ENCODE results near the gene FAM174C. TPM values are rescaled to one million over a fixed set of nuclear protein-coding genes. Genes with fewer than 3 reads are reported as not detected.

Gene FAM174C
- polyA plus RNA-seq, 3 donors, result 32.8 to 56.2 (median 40.0) TPM

GRCh38 chr19:1325568-1326294, 50.4 kb downstream of the FAM174C start:
- WGBS (ENCODE audit: insufficient coverage), result 81% methylated on average over 35 of the region's 38 CpGs
- H3K36me3 Mint-ChIP-seq, result no peaks in the 10 kb centered on the region
- Histone ChIP-seq H3K36me3 (replicated peaks in 1 of 2; ENCODE audit: control insufficient read depth in 1 of 2, insufficient read depth in 2 of 2, low read length in 2 of 2) (no peaks in the 10 kb centered on the region), H3K9me3 (replicated peaks in 1 of 2; ENCODE audit: control insufficient read depth in 1 of 2, insufficient read depth in 1 of 2, low read length in 2 of 2) (peaks cover 0 to 6% of the 10 kb centered on the region in 2 donors), H3K4me2 (replicated peaks; ENCODE audit: extremely low read depth, low read length, poor library complexity, severe bottlenecking) (peak overlapping the region; percentile 77), H3K79me2 (ENCODE audit: insufficient read depth, low read length) (no peaks in the 10 kb centered on the region), H3K4me3 (replicated peaks in 1 of 3; ENCODE audit: low read depth in 2 of 3, low read length in 3 of 3) (peak overlapping the region in 2 of 3 experiments; percentile 8 to 71), H3K4me1 (ENCODE audit: control insufficient read depth in 1 of 2, insufficient read depth in 2 of 2, low read length in 2 of 2) (peaks cover 12 to 15% of the 10 kb centered on the region in 2 donors), H2AFZ (ENCODE audit: insufficient read depth, low read depth, low read length, poor library complexity, severe bottlenecking) (peak overlapping the region; percentile 76), H3K27ac (ENCODE audit: low read depth in 1 of 2, low read length in 2 of 2) (no peak overlapping the region), H3K9ac (ENCODE audit: insufficient read depth, low read length, poor library complexity, severe bottlenecking) (peak overlapping the region; percentile 59), H4K20me1 (ENCODE audit: insufficient read depth, low read length) (no peaks in the 10 kb centered on the region), H3K27me3 (ENCODE audit: control insufficient read depth in 2 of 2, insufficient read depth in 2 of 2, low read length in 2 of 2) (peaks cover 0 to 23% of the 10 kb centered on the region in 2 donors)
- peaks cover 31 to 51% (median 35%) of the 10 kb centered on the region in 3 donors for H3K27me3 Mint-ChIP-seq (ENCODE audit: low read depth in 3 of 3)
- H3K9me3 Mint-ChIP-seq, result peaks cover 0 to 5% (median 0%) of the 10 kb centered on the region in 7 donors
- TF ChIP-seq CTCF (IDR thresholded peaks at IDR 0.05), result no peak
- H3K4me3 Mint-ChIP-seq, result peak overlapping the region; percentile 64 to 82
- H3K27ac Mint-ChIP-seq, result no peak overlapping the region
- peaks cover 10% of the 10 kb centered on the region for H3K4me1 Mint-ChIP-seq
- intact Hi-C loops (cut with micrococcal nuclease), result no loop called here
- DNase-seq, result no peak

- Histone ChIP-seq H3K4me2 (replicated peaks; ENCODE audit: extremely low read depth, low read length, poor library complexity, severe bottlenecking) (no peak overlapping the region), H3K36me3 (replicated peaks in 1 of 2; ENCODE audit: control insufficient read depth in 1 of 2, insufficient read depth in 2 of 2, low read length in 2 of 2) (no peaks in the 10 kb centered on the region), H3K4me3 (replicated peaks in 1 of 3; ENCODE audit: low read depth in 2 of 3, low read length in 3 of 3) (no peak overlapping the region), H3K27me3 (ENCODE audit: control insufficient read depth in 2 of 2, insufficient read depth in 2 of 2, low read length in 2 of 2) (peaks cover 0 to 32% of the 10 kb centered on the region in 2 donors), H3K4me1 (ENCODE audit: control insufficient read depth in 1 of 2, insufficient read depth in 2 of 2, low read length in 2 of 2) (peaks cover 12 to 15% of the 10 kb centered on the region in 2 donors), H3K79me2 (ENCODE audit: insufficient read depth, low read length) (no peaks in the 10 kb centered on the region), H3K9me3 (replicated peaks in 1 of 2; ENCODE audit: control insufficient read depth in 1 of 2, insufficient read depth in 1 of 2, low read length in 2 of 2) (peaks cover 0 to 6% of the 10 kb centered on the region in 2 donors), H3K9ac (ENCODE audit: insufficient read depth, low read length, poor library complexity, severe bottlenecking) (no peak overlapping the region), H2AFZ (ENCODE audit: insufficient read depth, low read depth, low read length, poor library complexity, severe bottlenecking) (no peak overlapping the region), H3K27ac (ENCODE audit: low read depth in 1 of 2, low read length in 2 of 2) (no peak overlapping the region), H4K20me1 (ENCODE audit: insufficient read depth, low read length) (no peaks in the 10 kb centered on the region)
- no peak overlapping the region for H3K27ac Mint-ChIP-seq
- no peak for DNase-seq
- H3K36me3 Mint-ChIP-seq, result no peaks in the 10 kb centered on the region
- H3K9me3 Mint-ChIP-seq, result peaks cover 0 to 5% (median 0%) of the 10 kb centered on the region in 7 donors
- 72% methylated on average over 12 of the region's 14 CpGs for WGBS (ENCODE audit: insufficient coverage)
- TF ChIP-seq CTCF (IDR thresholded peaks at IDR 0.05), result no peak
- peaks cover 10% of the 10 kb centered on the region for H3K4me1 Mint-ChIP-seq
- no peak overlapping the region for H3K4me3 Mint-ChIP-seq
- H3K27me3 Mint-ChIP-seq (ENCODE audit: low read depth in 3 of 3), result peaks cover 41 to 60% (median 42%) of the 10 kb centered on the region in 3 donors
- intact Hi-C loops (cut with micrococcal nuclease), result no loop called here
These were observed 51.8 kb downstream of the FAM174C start for GRCh38 chr19:1327125-1327524.

Other genes starting within 250 kb of the FAM174C start
- gene CNN2, start 248.9 kb upstream of the FAM174C start, polyA plus RNA-seq, result 100 to 1,000 TPM in 2 of 3 donors, 10 to 100 TPM in 1; 69.9 to 213 (median 144) TPM
- 100 to 1,000 TPM in 1 of 3 donors, 1 to 10 TPM in 2; 1.7 to 104 (median 7.8) TPM for gene ABCA7, start 235.4 kb upstream of the FAM174C start, polyA plus RNA-seq
- gene ARHGAP45, start 208.4 kb upstream of the FAM174C start, polyA plus RNA-seq, result 100 to 1,000 TPM; 108 to 308 (median 137) TPM
- 100 to 1,000 TPM; 183 to 222 (median 195) TPM for gene POLR2E, start 180.2 kb upstream of the FAM174C start, polyA plus RNA-seq
- 100 to 1,000 TPM; 459 to 508 (median 493) TPM for gene GPX4, start 171.5 kb upstream of the FAM174C start, polyA plus RNA-seq
- 10 to 100 TPM in 1 of 3 donors, 1 to 10 TPM in 1, under 1 TPM in 1; 0.71 to 75.0 (median 2.6) TPM for gene SBNO2, start 101.3 kb upstream of the FAM174C start, polyA plus RNA-seq
- 10 to 100 TPM in 2 of 3 donors, 1 to 10 TPM in 1; 6.2 to 72.1 (median 15.4) TPM for gene STK11, start 69.8 kb upstream of the FAM174C start, polyA plus RNA-seq
- gene CBARP, start 37.5 kb upstream of the FAM174C start, polyA plus RNA-seq, result not detected
- gene ATP5F1D, start 33.8 kb upstream of the FAM174C start, polyA plus RNA-seq, result 100 to 1,000 TPM; 122 to 160 (median 143) TPM
- 100 to 1,000 TPM in 1 of 3 donors, 10 to 100 TPM in 1, 1 to 10 TPM in 1; 5.6 to 301 (median 11.0) TPM for gene MIDN, start 26.9 kb upstream of the FAM174C start, polyA plus RNA-seq
- 100 to 1,000 TPM in 1 of 3 donors, 10 to 100 TPM in 2; 39.6 to 600 (median 51.1) TPM for gene CIRBP, start 6.2 kb upstream of the FAM174C start, polyA plus RNA-seq
- gene EFNA2, start 10.3 kb downstream of the FAM174C start, polyA plus RNA-seq, result not detected
- 100 to 1,000 TPM; 119 to 232 (median 211) TPM for gene NDUFS7, start 108.4 kb downstream of the FAM174C start, polyA plus RNA-seq
- gene GAMT, start 126.0 kb downstream of the FAM174C start, polyA plus RNA-seq, result 1 to 10 TPM in 1 of 3 donors, under 1 TPM in 2; 0.95 to 1.3 (median 0.96) TPM
- 10 to 100 TPM in 1 of 3 donors, 1 to 10 TPM in 2; 3.3 to 57.1 (median 4.2) TPM for gene DAZAP1, start 132.1 kb downstream of the FAM174C start, polyA plus RNA-seq
- 1,000 to 10,000 TPM; 1,318 to 3,451 (median 1,526) TPM for gene RPS15, start 162.9 kb downstream of the FAM174C start, polyA plus RNA-seq
- under 1 TPM in 1 of 3 donors, not detected in 2; 0.04 TPM for gene APC2, start 174.6 kb downstream of the FAM174C start, polyA plus RNA-seq
- gene C19orf25, start 203.7 kb downstream of the FAM174C start, polyA plus RNA-seq, result 10 to 100 TPM; 18.2 to 20.9 (median 19.9) TPM
- 1 to 10 TPM in 1 of 3 donors, under 1 TPM in 1, not detected in 1; 0.34 to 1.0 TPM for gene PCSK4, start 214.8 kb downstream of the FAM174C start, polyA plus RNA-seq
- gene REEP6, start 215.7 kb downstream of the FAM174C start, polyA plus RNA-seq, result 1 to 10 TPM in 1 of 3 donors, under 1 TPM in 2; 0.51 to 1.8 (median 0.81) TPM
- gene ADAMTSL5, start 237.5 kb downstream of the FAM174C start, polyA plus RNA-seq, result under 1 TPM in 1 of 3 donors, not detected in 2; 0.09 TPM
- gene PLK5, start 248.5 kb downstream of the FAM174C start, polyA plus RNA-seq, result not detected

Measured in CD14-positive monocyte (primary cell).